NT2/D1 (cell line): Measurements from ENCODE around the gene NSD2.

ENCODE experiments used
- DNase-seq: peaks from one replicate; pipeline ENCODE4 v3.0.0-alpha.2; 2011; ENCODE audit warnings: low read depth, low spot score
- H3K27me3 ChIP-seq: 2 replicates; pipeline ENCODE4 v1.6.0; 2011; ENCODE audit warnings: mild to moderate bottlenecking; ENCODE audit not compliant: insufficient read length, insufficient read depth
- H3K36me3 ChIP-seq: 2 replicates; pipeline ENCODE4 v1.6.1; 2011; ENCODE audit warnings: mild to moderate bottlenecking, low read length, mixed read lengths; ENCODE audit not compliant: insufficient read depth, insufficient read length
- H3K4me1 ChIP-seq: 2 replicates; pipeline ENCODE4 v1.5.1; 2011; ENCODE audit not compliant: insufficient read depth, insufficient read length
- H3K4me3 ChIP-seq: 2 replicates; pipeline ENCODE4 v1.5.1; 2011; ENCODE audit warnings: low read depth; ENCODE audit not compliant: insufficient read length
- H3K9ac ChIP-seq: 2 replicates; pipeline ENCODE4 v1.6.0; 2011; ENCODE audit warnings: low read depth; ENCODE audit not compliant: insufficient read length
- H3K9me3 ChIP-seq: 2 replicates; pipeline ENCODE4 v1.5.1; 2011; ENCODE audit warnings: mild to moderate bottlenecking, low read length; ENCODE audit not compliant: insufficient read depth
- SUZ12 ChIP-seq: IDR thresholded peaks from 2 replicates; pipeline ENCODE4 v1.6.1; 2011; ENCODE audit not compliant: insufficient read length, insufficient read depth; ENCODE audit errors: extremely low read depth
- YY1 ChIP-seq: IDR thresholded peaks from 2 replicates; pipeline ENCODE4 v1.6.1; 2011; ENCODE audit not compliant: insufficient read length, insufficient read depth
- ZNF274 ChIP-seq: IDR thresholded peaks from 2 replicates; pipeline ENCODE4 v1.6.1; 2011; ENCODE audit warnings: mild to moderate bottlenecking, low read depth, low read length

The NSD2 gene

GRCh38 chr4:1960170-1960825, 89.1 kb downstream of the NSD2 start:
- H3K9ac ChIP-seq: no peak overlapping the region
- no peaks in the 10 kb centered on the region for H3K4me1 ChIP-seq
- TF ChIP-seq ZNF274: no peak
- H3K36me3 ChIP-seq: peaks cover 95% of the 10 kb centered on the region
- no peaks in the 10 kb centered on the region for H3K9me3 ChIP-seq
- H3K4me3 ChIP-seq: no peak overlapping the region
- DNase-seq: no peak
- H3K27me3 ChIP-seq: no peaks in the 10 kb centered on the region

GRCh38 chr4:1961038-1961437, 89.8 kb downstream of the NSD2 start:
- H3K27me3 ChIP-seq: no peaks in the 10 kb centered on the region
- no peaks in the 10 kb centered on the region for H3K4me1 ChIP-seq
- H3K9ac ChIP-seq: no peak overlapping the region
- peaks cover 95% of the 10 kb centered on the region for H3K36me3 ChIP-seq
- TF ChIP-seq SUZ12 (no peak), YY1 (no peak), ZNF274 (no peak)
- DNase-seq: no peak
- no peak overlapping the region for H3K4me3 ChIP-seq
- H3K9me3 ChIP-seq: no peaks in the 10 kb centered on the region

GRCh38 chr4:1961563-1961962, 90.4 kb downstream of the NSD2 start:
- DNase-seq: no peak
- Histone ChIP-seq H3K4me3 (no peak overlapping the region), H3K27me3 (no peaks in the 10 kb centered on the region), H3K9ac (no peak overlapping the region), H3K36me3 (peaks cover 90% of the 10 kb centered on the region), H3K9me3 (no peaks in the 10 kb centered on the region), H3K4me1 (no peaks in the 10 kb centered on the region)
- TF ChIP-seq YY1: no peak
- TF ChIP-seq SUZ12: no peak
- no peak for TF ChIP-seq ZNF274

GRCh38 chr4:1962980-1963379, 91.8 kb downstream of the NSD2 start:
- Histone ChIP-seq H3K36me3 (peaks cover 82% of the 10 kb centered on the region), H3K9me3 (no peaks in the 10 kb centered on the region), H3K4me3 (no peak overlapping the region), H3K9ac (no peak overlapping the region), H3K27me3 (no peaks in the 10 kb centered on the region), H3K4me1 (no peaks in the 10 kb centered on the region)
- TF ChIP-seq ZNF274 (no peak), YY1 (no peak), SUZ12 (no peak)
- no peak for DNase-seq

GRCh38 chr4:1964443-1964842, 93.2 kb downstream of the NSD2 start:
- Histone ChIP-seq H3K9ac (no peak overlapping the region), H3K27me3 (no peaks in the 10 kb centered on the region), H3K4me1 (no peaks in the 10 kb centered on the region), H3K36me3 (peaks cover 82% of the 10 kb centered on the region), H3K9me3 (no peaks in the 10 kb centered on the region), H3K4me3 (no peak overlapping the region)
- TF ChIP-seq YY1 (no peak), SUZ12 (no peak), ZNF274 (no peak)
- no peak for DNase-seq

- H3K36me3 ChIP-seq: peaks cover 80% of the 10 kb centered on the region
- no peaks in the 10 kb centered on the region for H3K27me3 ChIP-seq
- no peak overlapping the region for H3K9ac ChIP-seq
- no peak overlapping the region for H3K4me3 ChIP-seq
- no peaks in the 10 kb centered on the region for H3K9me3 ChIP-seq
- TF ChIP-seq YY1 (no peak), ZNF274 (no peak), SUZ12 (no peak)
- H3K4me1 ChIP-seq: no peaks in the 10 kb centered on the region
- no peak for DNase-seq
Measured at GRCh38 chr4:1964971-1965370, 93.8 kb downstream of the NSD2 start.

GRCh38 chr4:1967512-1968149, 96.4 kb downstream of the NSD2 start:
- no peak overlapping the region for H3K4me3 ChIP-seq
- peaks cover 77% of the 10 kb centered on the region for H3K36me3 ChIP-seq
- H3K4me1 ChIP-seq: peaks cover 3% of the 10 kb centered on the region
- H3K27me3 ChIP-seq: no peaks in the 10 kb centered on the region
- DNase-seq: no peak
- H3K9ac ChIP-seq: no peak overlapping the region
- no peak for TF ChIP-seq YY1
- no peak for TF ChIP-seq ZNF274
- TF ChIP-seq SUZ12: no peak
- H3K9me3 ChIP-seq: no peaks in the 10 kb centered on the region
